Endothelial cell of umbilical vein (primary cell): ENCODE measurements around the gene RAMP3. TPM values are rescaled to one million over a fixed set of nuclear protein-coding genes. Genes with fewer than 3 reads are reported as not detected.

Experiments
- BruUV-seq: library from RNA; stranded (reverse); fragments of 400-500 nt; replicated peaks from 2 replicates; lab custom pipeline; 2021; lab: Mats Ljungman, UMichigan
- CTCF ChIA-PET: fragments of 300-600, 350-600 bp; sonication (Branson Sonifier 250); formaldehyde crosslinking; loops from one replicate; lab custom pipeline; 2021; ENCODE audit warnings: antibody characterized with exemption, inconsistent platforms; lab: Charles Lee
- POLR2A ChIA-PET: fragments of 300-600, 350-600 bp; sonication (Branson Sonifier 250); formaldehyde crosslinking; loops from one replicate; lab custom pipeline; 2021; ENCODE audit warnings: antibody characterized with exemption, inconsistent platforms; lab: Charles Lee
- DNase-seq: peaks from one replicate; pipeline ENCODE4 v3.0.0-alpha.2; 2011; ENCODE audit warnings: low read depth, low spot score
- FAIRE-seq: peaks from 2 replicates; lab custom pipeline; 2011; peaks lifted over from hg19 to GRCh38; lab: Jason Lieb, UNC
- H2AFZ ChIP-seq: 2 replicates; pipeline ENCODE4 v1.6.0; 2012; ENCODE audit warnings: low read depth, low read length, control low read depth, inconsistent platforms
- H3K27ac ChIP-seq: 2 replicates; pipeline ENCODE4 v1.5.1; 2011; ENCODE audit warnings: low read depth, mild to moderate bottlenecking, control low read depth, low read length, moderate library complexity; ENCODE audit not compliant: insufficient read depth
- H3K27me3 ChIP-seq, 2 experiments: 2 replicates each; pipeline versions ENCODE4 v1.6.0 to v1.6.1; 2011; ENCODE audit warnings: low read length in 2 of 2, mixed read lengths in 1 of 2; ENCODE audit not compliant: control insufficient read depth in 2 of 2, insufficient read depth in 2 of 2
- H3K36me3 ChIP-seq, 2 experiments: 2 replicates in 1 of 2; 3 replicates in 1 of 2; pipeline ENCODE4 v1.5.1; 2011; ENCODE audit warnings: low read length in 2 of 2, mild to moderate bottlenecking in 1 of 2, moderate library complexity in 1 of 2; ENCODE audit not compliant: control insufficient read depth in 2 of 2, insufficient read depth in 2 of 2; ENCODE audit errors: extremely low read depth in 1 of 2
- H3K4me1 ChIP-seq: 3 replicates; pipeline ENCODE4 v1.5.1; 2011; ENCODE audit warnings: mild to moderate bottlenecking, low read length; ENCODE audit not compliant: control insufficient read depth, insufficient read depth; ENCODE audit errors: extremely low read depth
- H3K4me2 ChIP-seq: 2 replicates; pipeline ENCODE4 v1.6.1; 2011; ENCODE audit warnings: low read length, control low read depth, mixed read lengths; ENCODE audit not compliant: insufficient read depth
- H3K4me3 ChIP-seq, 3 experiments: fragments of 200-600 bp in 1 of 3; sonication (generic), shearing (Covaris generic) in 1 of 3; replicated peaks in 1 of 3; 2 replicates each; pipeline ENCODE4 v1.5.1; 2011 to 2016; ENCODE audit warnings: control low read depth in 3 of 3, low read length in 3 of 3, mild to moderate bottlenecking in 2 of 3, inconsistent platforms in 1 of 3, low read depth in 1 of 3, moderate library complexity in 1 of 3; ENCODE audit not compliant: insufficient read depth in 1 of 3
- H3K79me2 ChIP-seq: 2 replicates; pipeline ENCODE4 v1.6.0; 2012; ENCODE audit warnings: low read length, inconsistent platforms; ENCODE audit not compliant: control insufficient read depth, insufficient read depth
- H3K9ac ChIP-seq: replicated peaks from 2 replicates; pipeline ENCODE3; 2011; ENCODE audit warnings: low read length, control low read depth; ENCODE audit not compliant: insufficient read depth; ENCODE audit errors: extremely low read depth
- H3K9me1 ChIP-seq: replicated peaks from 3 replicates; pipeline ENCODE4 v1.6.0; 2011; ENCODE audit warnings: mild to moderate bottlenecking, low read length; ENCODE audit not compliant: control insufficient read depth, insufficient read depth; ENCODE audit errors: extremely low read depth
- H3K9me3 ChIP-seq: replicated peaks from 2 replicates; pipeline ENCODE4 v1.5.1; 2012; ENCODE audit warnings: low read length, inconsistent platforms; ENCODE audit not compliant: control insufficient read depth, insufficient read depth
- H4K20me1 ChIP-seq: replicated peaks from 2 replicates; pipeline ENCODE3; 2011; ENCODE audit warnings: mild to moderate bottlenecking, low read length; ENCODE audit not compliant: control insufficient read depth, insufficient read depth; ENCODE audit errors: extremely low read depth
- CTCF ChIP-seq, 2 donors: IDR thresholded peaks; 1 replicate in 1 of 2; 2 replicates in 1 of 2; pipeline ENCODE4 v1.5.1; 2011; ENCODE audit warnings: low read length in 2 of 2, mild to moderate bottlenecking in 2 of 2, moderate library complexity in 2 of 2, control low read depth in 1 of 2, inconsistent platforms in 1 of 2, low read depth in 1 of 2; ENCODE audit not compliant: insufficient read depth in 1 of 2; ENCODE audit errors: extremely low read depth in 1 of 2
- EZH2 ChIP-seq: IDR thresholded peaks from 2 replicates; pipeline ENCODE4 v1.6.1; 2012; ENCODE audit warnings: borderline replicate concordance, low read depth, mild to moderate bottlenecking, moderate library complexity, low read length, inconsistent platforms; ENCODE audit not compliant: severe bottlenecking
- FOS ChIP-seq: IDR thresholded peaks from 2 replicates; pipeline ENCODE4 v1.6.1; 2011; ENCODE audit warnings: mild to moderate bottlenecking, low read length, moderate library complexity, borderline replicate concordance; ENCODE audit not compliant: insufficient read depth
- GATA2 ChIP-seq: IDR thresholded peaks from 2 replicates; pipeline ENCODE4 v1.7.0; 2011; ENCODE audit warnings: low read depth, mild to moderate bottlenecking, moderate library complexity, mixed read lengths, low read length; ENCODE audit not compliant: insufficient read length, insufficient read depth
- JUN ChIP-seq: IDR thresholded peaks from 2 replicates; pipeline ENCODE4 v1.6.1; 2011; ENCODE audit warnings: borderline replicate concordance, low read depth; ENCODE audit not compliant: insufficient read length, insufficient read depth
- MAX ChIP-seq: IDR thresholded peaks from 2 replicates; pipeline ENCODE4 v1.6.1; 2011; ENCODE audit not compliant: insufficient read depth, insufficient read length
- MYC ChIP-seq: IDR thresholded peaks from one replicate; pipeline ENCODE4 v1.6.1; 2011; ENCODE audit warnings: mild to moderate bottlenecking, low read depth, low read length
- POLR2A ChIP-seq: IDR thresholded peaks from 2 replicates; pipeline ENCODE4 v1.6.1; 2012; ENCODE audit warnings: low read depth, mild to moderate bottlenecking, control low read depth, low read length
- POLR2AphosphoS5 ChIP-seq: IDR thresholded peaks from 2 replicates; pipeline ENCODE4 v1.6.1; 2012; ENCODE audit warnings: low read depth, mild to moderate bottlenecking, control low read depth, low read length, moderate library complexity; ENCODE audit not compliant: insufficient read depth
- dilution Hi-C: fragments of 300-500 bp; cut with MboI; formaldehyde crosslinking; loops from one replicate; pipeline ENCODE4 v1.15.0; 2019; ENCODE audit warnings: low sequenced_read_pairs; ENCODE audit not compliant: extremely low pct_ligation_motif_present
- intact Hi-C: fragments of 100-400 bp; cut with micrococcal nuclease; formaldehyde crosslinking; loops from one replicate; pipeline ENCODE4 v1.10.0; 2022
- polyA plus RNA-seq, 4 experiments: library from polyadenylated mRNA; depleted of rRNA in 3 of 4; stranded (reverse) in 3 of 4; unstranded in 1 of 4; fragments of >200 nt; gene quantifications; 2 replicates each; pipeline versions ENCODE4 v1.2.1 to v1.2.3, GENCODE V29; 2011 to 2012; ENCODE audit warnings: missing spikeins in 1 of 4
- total RNA-seq: library from RNA; stranded (reverse); gene quantifications from 2 replicates; pipeline ENCODE4 v1.2.3, GENCODE V29; 2021

RAMP3 gene
- total and polyA plus RNA-seq, 2 donors (not counting 3 experiments of a cell fraction or from before 2014, with no cell fraction given): not detected

GRCh38 chr7:45130910-45131309, 26.7 kb upstream of the RAMP3 start:
- BruUV-seq: no TSS peak
- no peak overlapping the region for H2AFZ ChIP-seq
- no peaks in the 10 kb centered on the region for H3K9me1 ChIP-seq
- ChIA-PET POLR2A (no interaction called here), CTCF (interaction anchor here (9.8 kb wide), 1 partner anchor 158 kb away, joined by 585 read pairs; no protein-coding TSS in a partner anchor)
- no peak overlapping the region for H3K4me3 ChIP-seq
- no peaks in the 10 kb centered on the region for H3K9me3 ChIP-seq
- H3K79me2 ChIP-seq: no peaks in the 10 kb centered on the region
- H3K27ac ChIP-seq: no peak overlapping the region
- intact Hi-C loops: no loop called here
- no peaks in the 10 kb centered on the region for H3K36me3 ChIP-seq
- no peak for DNase-seq
- H4K20me1 ChIP-seq: no peaks in the 10 kb centered on the region
- no peaks in the 10 kb centered on the region for H3K27me3 ChIP-seq
- dilution Hi-C loops: no loop called here
- H3K4me2 ChIP-seq: no peak overlapping the region
- H3K4me1 ChIP-seq: no peaks in the 10 kb centered on the region
- TF ChIP-seq FOS: no peak
- no peak for TF ChIP-seq CTCF (IDR thresholded peaks at IDR 0.05; ENCODE audit: extremely low read depth in 1 of 2, insufficient read depth in 1 of 2, low read depth in 1 of 2, low read length in 2 of 2)
- no peak for TF ChIP-seq JUN
- no peak for TF ChIP-seq GATA2
- no peak for TF ChIP-seq MAX
- no peak for TF ChIP-seq POLR2A
- no peak for TF ChIP-seq EZH2
- TF ChIP-seq POLR2AphosphoS5: no peak
- no peak for TF ChIP-seq MYC
- FAIRE-seq: no peak
- H3K9ac ChIP-seq: no peak overlapping the region
